GM23248 (cell line): ENCODE measurements around the gene PDE3B.

ENCODE experiments used
- EZH2 ChIP-seq: fragments of 200-600 bp; sonication (generic); IDR thresholded peaks from 2 replicates; pipeline ENCODE4 v1.6.1; 2018; ENCODE audit warnings: antibody characterized with exemption, mild to moderate bottlenecking; ENCODE audit not compliant: insufficient read depth, poor library complexity, severe bottlenecking
- EZH2phosphoT487 ChIP-seq: fragments of 200-600 bp; sonication (generic); IDR thresholded peaks from 2 replicates; pipeline ENCODE4 v1.6.1; 2018; ENCODE audit warnings: antibody characterized with exemption, moderate library complexity, mild to moderate bottlenecking, low read depth; ENCODE audit not compliant: insufficient read depth

DNA sequence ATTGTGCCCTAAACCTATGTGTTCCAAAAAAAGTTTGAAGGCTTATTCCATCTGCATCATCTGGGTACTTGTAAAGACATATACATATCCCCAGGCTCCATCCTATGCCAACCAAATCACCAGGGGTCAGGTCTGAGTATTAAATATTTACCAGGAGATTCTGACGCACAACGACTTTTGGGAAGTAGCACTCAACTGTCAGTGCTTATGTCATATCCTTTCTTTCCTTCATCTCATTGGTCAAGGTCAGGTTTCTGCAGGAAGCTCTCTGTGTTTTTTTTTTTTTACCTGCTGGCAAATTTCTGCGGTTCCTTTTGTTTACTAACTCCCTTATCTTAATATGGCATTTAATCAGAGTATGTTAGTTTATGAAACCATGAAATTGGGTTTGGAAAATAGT, 270.9 kb downstream of the PDE3B start:
- no peak for TF ChIP-seq EZH2
- TF ChIP-seq EZH2phosphoT487 = no peak
